Stimulated activated CD4-positive, alpha-beta T cell treated with anti-CD3 and anti-CD28 coated beads, Interleukin-1b, Interleukin-23, amount 100 ng/mL, for 48 hours (primary cell): ENCODE data around the gene TSPAN10.
"Not testable (repeated sequence)": the region's sequence is repeated elsewhere in the genome, so short reads cannot be mapped to it uniquely, and the experiment has no call there.

Source experiments
- DNase-seq: peaks from one replicate; pipeline ENCODE4 v3.0.0-alpha.2; 2020

Gene TSPAN10

GRCh38 chr17:81665205-81666091, 28.5 kb downstream of the TSPAN10 start:
- DNase-seq = peak; percentile 76

GRCh38 chr17:81666092-81666341, 29.0 kb downstream of the TSPAN10 start:
- DNase-seq = no peak

- peak; percentile 95 for DNase-seq
Measured at GRCh38 chr17:81666342-81667191, 29.6 kb downstream of the TSPAN10 start, which contains the start of the genes CCDC137 and OXLD1. Gene CCDC137 (plus strand): TSS chr17:81666737. CDS start chr17:81666767, 30 bp downstream. Gene OXLD1 (minus strand): TSS chr17:81666605. CDS start chr17:81666577, 28 bp downstream.

- no peak for DNase-seq
Measured at GRCh38 chr17:81667754-81668153, 30.8 kb downstream of the TSPAN10 start.

- no peak for DNase-seq
Measured at GRCh38 chr17:81672504-81672903, 35.5 kb downstream of the TSPAN10 start.

- no peak for DNase-seq
Measured at GRCh38 chr17:81672954-81673353, 36.0 kb downstream of the TSPAN10 start.

- no peak for DNase-seq
Measured at GRCh38 chr17:81673561-81674258, 36.7 kb downstream of the TSPAN10 start.

GRCh38 chr17:81675515-81676221, 38.7 kb downstream of the TSPAN10 start:
- DNase-seq = not testable (repeated sequence)

GRCh38 chr17:81676906-81677305, 39.9 kb downstream of the TSPAN10 start:
- DNase-seq = no peak

GRCh38 chr17:81680150-81680549, 43.2 kb downstream of the TSPAN10 start:
- no peak for DNase-seq

- no peak for DNase-seq
Measured at GRCh38 chr17:81681672-81682071, 44.7 kb downstream of the TSPAN10 start.

- DNase-seq = no peak
Measured at GRCh38 chr17:81682565-81683207, 45.7 kb downstream of the TSPAN10 start.

- DNase-seq = no peak
Measured at GRCh38 chr17:81683208-81683583, 46.2 kb downstream of the TSPAN10 start.

GRCh38 chr17:81683584-81684441, 46.8 kb downstream of the TSPAN10 start, which contains the start of the genes ARL16 and HGS:
Gene ARL16 (minus strand): TSS chr17:81683797. CDS start chr17:81683753, 44 bp downstream.
Gene HGS (plus strand): TSS chr17:81684011. CDS start chr17:81684067, 56 bp downstream.
- DNase-seq = peak; percentile 97

GRCh38 chr17:81684442-81684911, 47.5 kb downstream of the TSPAN10 start:
- DNase-seq = no peak

- DNase-seq = peak; percentile 77
Measured at GRCh38 chr17:81685108-81685507, 48.1 kb downstream of the TSPAN10 start.

- DNase-seq = no peak
Measured at GRCh38 chr17:81686614-81687013, 49.6 kb downstream of the TSPAN10 start.

- DNase-seq = no peak
Measured at GRCh38 chr17:81687770-81688541, 51.0 kb downstream of the TSPAN10 start.

- DNase-seq = no peak
Measured at GRCh38 chr17:81688616-81689015, 51.6 kb downstream of the TSPAN10 start.

GRCh38 chr17:81690066-81690465, 53.1 kb downstream of the TSPAN10 start:
- DNase-seq = no peak
